Activated CD4-positive, alpha-beta T cell treated with anti-CD3 and anti-CD28 coated beads for 4 hours (primary cell): ENCODE measurements around the gene NSD2.

Experiments used
- DNase-seq, 2 donors: peaks; one replicate each; pipeline ENCODE4 v3.0.0-alpha.2; 2020

NSD2 gene

DNA sequence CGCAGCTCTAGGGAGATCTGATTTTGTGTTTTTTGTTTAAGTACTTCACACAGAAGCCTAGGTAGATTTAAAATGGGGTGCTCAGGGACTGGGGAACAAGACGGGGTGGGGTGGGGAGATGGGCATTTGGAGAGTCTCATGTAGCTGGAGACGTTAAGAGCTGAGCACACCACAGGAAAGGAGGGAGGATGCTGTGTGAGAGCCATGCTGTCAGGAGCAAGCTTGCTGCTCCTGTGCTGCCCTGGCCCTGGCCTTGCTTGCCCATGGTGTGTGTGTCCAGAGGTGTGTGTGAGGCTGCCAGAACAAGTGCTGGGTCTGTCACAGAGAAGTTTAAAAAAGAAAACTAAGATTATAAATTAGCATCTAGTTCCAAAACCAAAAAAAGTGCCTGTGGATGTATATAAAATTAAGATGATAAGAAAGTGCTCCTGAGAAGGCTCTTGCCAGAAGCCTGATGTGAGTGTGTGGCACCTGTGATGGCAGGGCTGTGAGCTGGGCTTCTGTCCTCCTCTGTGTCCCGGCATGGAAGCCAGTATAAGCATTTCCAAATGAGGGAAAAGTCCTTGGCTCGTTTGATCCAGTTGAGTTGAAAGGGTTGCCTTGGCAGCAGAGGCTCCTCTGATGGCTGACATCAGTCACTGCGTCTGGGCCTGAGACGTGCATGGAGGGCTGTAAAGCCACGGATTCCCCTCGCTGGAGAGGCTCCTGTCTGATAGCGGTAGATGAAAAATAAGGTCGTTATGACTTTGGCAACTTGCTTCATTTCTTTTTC is 74.1 kb downstream of the NSD2 start:
- DNase-seq = no peak

DNA sequence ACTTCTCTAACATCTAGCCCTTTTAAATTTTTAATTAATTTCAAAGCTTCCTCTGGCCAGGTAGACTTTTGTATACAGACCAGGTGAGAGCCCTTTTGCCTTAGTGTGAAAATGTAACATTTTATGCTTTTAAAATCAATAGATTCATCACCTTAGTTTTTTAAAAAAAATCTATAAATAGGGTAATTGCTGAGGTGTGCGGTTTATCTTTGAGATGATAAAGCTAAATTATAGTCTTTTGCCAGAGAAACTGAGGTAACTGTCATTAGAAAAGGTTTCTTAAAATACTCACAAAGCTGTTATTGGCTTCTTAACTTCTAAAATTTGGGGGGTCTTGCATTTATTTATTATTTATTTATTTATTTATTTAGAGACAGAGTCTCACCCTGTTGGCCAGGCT is 74.7 kb downstream of the NSD2 start:
- no peak for DNase-seq

DNA sequence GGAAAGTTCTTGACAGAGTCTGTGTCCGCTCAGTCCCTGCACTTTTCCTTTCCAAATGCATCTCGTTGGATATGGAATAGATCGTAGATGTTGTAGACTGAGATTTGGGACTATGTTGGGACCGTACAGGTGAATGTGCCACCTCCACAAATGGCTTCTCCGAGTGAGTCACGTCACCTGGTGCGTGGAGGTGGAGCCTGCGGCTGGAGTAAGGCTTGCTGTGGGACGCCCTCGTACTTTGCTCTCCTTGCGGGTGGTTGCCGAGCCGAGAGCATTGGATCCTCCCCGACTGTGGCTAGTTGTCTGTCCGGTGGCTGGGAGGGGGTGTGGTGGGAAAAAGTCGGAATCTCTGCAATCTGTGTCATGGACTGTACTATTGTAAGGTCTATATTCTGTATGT is 77.0 kb downstream of the NSD2 start:
- no peak for DNase-seq

DNA sequence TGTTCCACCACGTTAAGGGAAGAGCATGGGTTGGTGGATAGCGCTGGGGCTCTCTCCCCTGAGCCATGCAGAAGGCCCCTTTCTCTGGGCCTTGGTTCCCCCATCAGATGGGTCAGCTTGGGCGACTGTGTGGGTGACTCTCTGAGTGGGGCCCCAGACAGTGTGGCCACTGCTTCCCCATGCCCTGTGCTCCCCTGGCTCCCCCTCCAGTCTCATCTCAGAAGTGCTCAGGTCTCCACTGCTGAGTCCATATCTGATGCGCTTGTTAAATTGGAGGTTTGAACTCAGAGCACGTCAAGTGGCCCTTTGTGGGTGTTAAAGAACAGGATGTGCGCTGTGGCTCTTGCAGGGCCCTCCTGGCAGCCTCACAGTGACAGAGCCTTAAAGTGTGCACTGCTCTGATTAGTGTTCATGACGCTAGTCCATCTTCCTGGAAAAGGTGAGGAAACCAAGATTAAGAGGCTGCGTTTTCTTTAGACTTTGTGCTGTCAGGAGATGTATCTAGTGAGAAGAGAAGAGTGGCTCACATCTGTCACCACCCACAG is 77.8 kb downstream of the NSD2 start:
- DNase-seq = no peak

DNA sequence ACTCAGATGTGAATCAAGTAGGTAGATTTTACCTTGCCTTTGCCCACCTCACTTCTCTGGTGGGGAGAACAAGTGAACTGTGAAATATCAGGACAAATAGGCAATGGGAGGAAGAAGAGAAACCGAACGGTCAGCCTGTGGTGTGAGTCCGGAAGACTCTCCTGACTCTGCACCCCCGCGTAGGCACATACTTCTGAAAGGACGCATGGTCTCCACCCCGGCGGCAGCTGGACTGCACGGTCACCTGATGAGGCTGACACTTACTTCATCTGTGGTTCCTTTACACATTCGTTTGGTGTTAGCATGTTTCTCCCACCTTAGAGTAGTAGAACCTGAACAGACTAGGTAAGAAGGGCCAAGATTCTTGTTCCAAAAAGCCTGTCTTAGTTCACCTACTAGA is 79.2 kb downstream of the NSD2 start:
- DNase-seq = no peak

DNA sequence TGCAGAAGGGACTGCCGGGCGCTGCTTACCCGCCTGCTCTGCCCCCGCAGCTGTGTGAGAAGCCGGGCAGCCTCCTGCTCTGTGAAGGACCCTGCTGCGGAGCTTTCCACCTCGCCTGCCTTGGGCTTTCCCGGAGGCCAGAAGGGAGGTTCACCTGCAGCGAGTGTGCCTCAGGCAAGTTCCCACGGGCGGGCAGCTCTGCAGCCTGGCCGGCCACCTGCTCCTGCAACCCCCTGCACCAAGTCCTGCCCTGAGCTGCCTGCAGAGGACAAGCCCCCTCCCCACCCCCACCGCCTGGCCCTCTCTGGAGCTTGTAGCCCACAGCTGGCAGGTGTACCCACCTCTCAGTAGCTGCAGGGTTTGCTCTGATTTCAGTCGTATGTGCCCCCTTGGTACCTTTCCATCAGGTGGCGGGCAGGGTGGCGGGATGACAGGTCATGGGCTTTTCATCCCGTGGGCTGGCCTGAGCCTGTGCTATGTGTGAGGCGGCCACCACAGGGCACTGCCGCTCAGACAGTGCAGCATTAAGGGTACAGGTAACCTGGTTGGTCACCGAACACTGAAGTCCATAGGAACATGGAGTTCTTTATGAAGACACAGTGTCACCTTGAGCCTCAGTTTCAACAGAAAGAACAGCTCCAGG is 81.0 kb downstream of the NSD2 start:
- DNase-seq = no peak

DNA sequence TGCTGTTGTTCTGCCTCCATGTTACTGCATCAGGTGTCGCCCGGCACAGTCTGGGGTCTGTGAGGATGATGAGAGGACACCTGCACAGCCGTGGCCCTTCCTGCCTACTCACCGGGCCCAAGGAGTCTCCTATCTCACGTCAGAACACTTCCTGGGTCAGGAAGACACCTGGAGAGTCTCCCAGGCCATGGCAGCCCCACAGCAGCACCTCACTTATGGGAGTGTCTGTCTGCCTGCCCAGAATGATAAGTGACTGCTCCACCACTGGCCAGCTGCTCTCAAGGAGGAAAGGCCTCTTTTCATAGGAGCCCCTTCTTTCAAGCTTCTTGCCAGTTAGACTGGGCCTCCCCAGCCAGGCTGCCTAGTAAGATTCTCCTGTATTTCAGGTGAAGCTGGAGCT is 81.5 kb downstream of the NSD2 start:
- DNase-seq = no peak

DNA sequence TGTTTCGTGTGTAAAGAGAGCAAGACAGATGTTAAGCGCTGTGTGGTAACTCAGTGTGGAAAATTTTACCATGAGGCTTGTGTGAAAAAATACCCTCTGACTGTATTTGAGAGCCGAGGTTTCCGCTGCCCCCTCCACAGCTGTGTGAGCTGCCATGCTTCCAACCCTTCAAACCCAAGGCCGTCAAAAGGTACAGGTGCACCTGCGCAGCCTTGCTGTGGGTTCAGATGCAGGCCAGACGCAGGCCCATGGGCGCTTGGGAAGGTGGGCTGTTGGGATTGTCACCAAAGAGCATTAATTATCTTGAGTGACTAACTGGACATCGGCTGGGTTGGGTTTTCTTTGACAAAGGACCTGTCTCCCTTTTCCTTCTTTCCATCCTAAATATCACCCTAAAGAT is 82.1 kb downstream of the NSD2 start:
- DNase-seq = no peak

DNA sequence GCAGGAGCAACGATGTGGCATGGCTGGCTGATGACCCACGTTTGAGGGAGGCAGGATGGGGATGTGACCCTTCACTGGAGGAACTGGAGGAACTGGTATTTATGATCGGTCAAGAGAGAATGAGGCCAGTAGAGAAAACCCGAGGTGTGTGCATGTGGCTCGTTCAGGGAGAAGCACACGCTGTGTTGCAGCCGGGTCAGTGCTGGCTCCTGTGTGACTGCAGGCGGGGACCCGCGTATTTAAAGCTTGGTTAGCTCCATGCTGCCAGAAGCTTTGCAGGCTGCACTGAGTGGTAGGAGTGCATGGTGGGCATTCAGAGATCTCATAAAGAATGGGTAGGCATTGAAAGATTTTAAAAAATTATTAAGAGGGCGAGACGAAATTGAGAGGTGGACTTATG is 85.4 kb downstream of the NSD2 start:
- no peak for DNase-seq

DNA sequence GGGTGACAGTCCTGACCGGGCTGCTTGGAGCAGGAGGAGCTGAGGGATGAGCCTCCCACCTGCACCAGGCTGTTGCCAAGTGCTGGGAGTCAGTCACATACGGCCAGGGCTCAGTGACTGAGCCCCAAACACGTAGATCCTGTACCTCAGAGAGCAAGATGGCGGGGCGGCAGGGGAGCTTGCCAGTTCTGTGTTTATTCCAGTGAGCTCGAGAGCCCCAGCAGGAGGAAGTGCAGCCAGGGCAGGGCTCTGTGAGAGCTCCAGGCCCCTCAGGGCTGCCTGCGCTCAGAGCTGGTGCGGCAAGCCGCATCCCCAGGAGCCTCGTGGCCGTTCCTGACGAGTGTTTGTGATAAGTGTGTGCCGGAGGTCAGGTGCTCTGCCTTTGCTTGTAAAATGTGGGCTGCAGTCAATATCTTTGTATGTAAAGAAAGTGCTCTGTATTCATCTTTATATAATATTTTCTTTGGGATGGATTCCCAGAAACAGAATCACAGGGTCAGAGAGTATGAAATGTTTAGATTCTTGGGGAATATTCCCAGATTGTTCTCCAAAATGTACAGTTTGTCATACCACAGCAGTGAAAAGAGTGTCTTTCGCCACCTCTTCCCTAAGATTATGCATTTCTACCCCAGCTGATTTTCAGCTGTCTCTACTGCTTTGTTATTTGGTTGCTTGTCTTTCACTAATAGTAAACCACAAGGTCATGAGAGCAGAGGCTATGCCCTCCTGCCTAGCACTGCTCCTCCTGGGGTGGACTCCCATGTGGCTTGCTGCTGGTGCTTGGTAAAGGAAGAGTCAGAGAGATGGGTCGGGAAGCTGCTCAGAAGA is 87.3 kb downstream of the NSD2 start:
- no peak for DNase-seq

DNA sequence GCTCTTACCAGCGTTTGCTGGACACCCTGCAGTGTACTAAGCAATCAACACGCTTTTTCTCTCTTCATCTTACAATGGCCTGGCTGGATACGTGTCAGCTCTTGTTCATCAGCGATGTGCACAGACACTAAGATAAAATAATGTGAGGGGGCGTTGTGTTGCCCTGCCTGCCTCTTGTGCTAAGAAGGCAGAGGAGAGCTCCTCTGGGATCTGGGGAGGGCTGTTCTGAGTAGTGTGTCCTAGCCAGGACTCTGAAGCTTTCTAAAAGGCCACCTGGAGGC is 87.9 kb downstream of the NSD2 start:
- DNase-seq = no peak

DNA sequence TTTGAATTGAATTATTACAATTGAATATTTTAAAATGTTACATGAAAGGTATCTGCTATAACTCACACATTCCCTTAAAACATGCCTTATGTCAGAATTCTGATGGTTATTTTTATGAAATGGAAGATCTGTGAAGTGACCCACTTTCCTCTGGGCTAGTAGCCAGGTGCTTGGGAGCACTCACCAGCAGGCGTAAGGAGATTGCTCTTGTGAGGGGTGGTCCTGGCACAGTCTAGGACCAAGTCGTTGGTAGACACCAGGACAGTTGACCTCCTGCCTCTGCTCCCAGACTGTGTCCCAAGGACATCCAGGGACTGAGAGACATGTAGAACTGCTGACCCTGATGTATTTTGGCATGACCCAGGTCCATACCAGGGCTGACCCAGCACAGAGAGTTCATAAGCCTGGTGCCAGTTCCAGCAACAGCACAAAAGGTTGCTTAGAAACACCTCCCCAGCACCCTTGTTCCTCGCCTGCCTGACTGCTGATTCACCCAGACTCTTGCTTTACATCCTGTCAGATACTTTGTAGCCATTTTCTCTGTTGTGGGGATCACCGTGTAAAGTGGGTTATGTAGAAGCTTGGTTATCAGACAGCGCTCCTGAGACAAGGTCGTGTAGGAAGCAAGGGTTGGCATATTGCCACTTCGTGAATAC is 89.1 kb downstream of the NSD2 start:
- DNase-seq = no peak

DNA sequence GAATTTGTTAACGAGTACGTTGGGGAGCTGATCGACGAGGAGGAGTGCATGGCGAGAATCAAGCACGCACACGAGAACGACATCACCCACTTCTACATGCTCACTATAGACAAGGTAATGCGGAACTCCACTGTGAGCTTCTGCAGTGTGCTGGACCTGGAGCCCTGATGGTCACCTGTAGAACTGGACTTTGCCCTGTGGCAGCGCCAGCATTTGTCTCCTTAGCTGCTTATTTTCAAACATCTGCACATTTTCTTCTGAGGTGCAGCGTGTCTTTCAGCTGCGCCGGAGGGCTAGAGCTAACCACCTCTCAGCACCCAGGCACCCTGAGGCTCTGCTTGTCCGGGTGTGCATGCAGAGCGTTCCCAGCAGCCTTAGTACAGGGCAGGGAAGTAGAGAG is 89.8 kb downstream of the NSD2 start:
- DNase-seq = no peak

DNA sequence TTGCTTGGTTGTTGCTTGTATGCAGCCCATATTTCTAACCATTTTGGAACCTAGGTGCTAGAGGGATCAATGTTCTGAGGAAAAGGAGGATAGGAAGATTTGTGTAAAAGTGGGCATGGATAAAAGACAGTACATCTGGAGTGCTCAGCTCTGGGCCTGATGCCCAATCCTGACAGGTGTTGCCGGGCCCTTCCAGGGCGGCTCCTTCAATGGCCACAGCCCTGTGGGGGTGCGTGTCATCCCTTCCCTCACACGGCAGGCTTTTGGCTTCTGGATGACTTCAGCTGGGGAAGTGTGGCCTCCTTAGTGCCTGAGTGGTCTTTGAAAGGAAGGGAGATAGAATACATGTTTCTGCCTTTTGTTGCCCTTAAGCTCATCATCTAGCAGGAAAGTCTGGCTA is 90.4 kb downstream of the NSD2 start:
- DNase-seq = no peak

DNA sequence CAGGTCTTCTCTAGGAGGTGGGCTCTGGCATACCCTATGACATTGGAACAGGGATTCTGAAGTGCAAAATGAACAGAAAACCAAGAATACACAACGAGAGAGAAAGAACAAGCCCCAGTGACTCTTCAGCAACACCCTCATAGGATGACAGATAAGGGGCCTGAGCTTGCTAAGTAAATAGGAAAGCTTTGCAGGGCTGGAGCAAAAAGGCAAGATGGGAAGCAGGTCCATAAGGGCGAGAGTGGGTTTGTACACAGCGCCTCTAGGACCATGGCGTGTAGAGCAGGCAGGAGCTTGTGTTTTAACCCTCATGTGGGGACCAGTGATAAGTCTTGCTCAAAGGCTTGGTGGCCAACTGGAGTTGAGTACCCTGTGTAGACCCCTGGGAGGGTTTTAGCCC is 91.8 kb downstream of the NSD2 start:
- no peak for DNase-seq

DNA sequence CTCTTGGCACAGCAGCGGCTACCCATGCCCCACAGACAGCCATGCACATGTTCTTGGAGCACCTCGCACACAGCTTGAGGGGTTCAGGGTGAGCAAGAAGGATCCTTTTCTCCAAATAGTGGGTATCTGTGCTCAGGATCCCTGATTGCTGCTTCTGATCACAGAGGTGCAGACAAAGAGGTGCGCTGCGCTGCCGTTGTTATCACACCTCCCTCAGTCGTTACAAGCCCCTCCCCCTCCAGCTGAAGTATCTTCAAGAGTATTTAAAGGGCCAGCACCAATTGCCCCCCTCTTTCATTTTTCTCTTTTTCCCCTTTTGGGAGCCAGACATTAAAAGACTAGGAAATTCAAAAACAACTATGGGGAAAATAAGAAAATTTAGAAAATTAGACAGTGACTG is 93.2 kb downstream of the NSD2 start:
- no peak for DNase-seq

DNA sequence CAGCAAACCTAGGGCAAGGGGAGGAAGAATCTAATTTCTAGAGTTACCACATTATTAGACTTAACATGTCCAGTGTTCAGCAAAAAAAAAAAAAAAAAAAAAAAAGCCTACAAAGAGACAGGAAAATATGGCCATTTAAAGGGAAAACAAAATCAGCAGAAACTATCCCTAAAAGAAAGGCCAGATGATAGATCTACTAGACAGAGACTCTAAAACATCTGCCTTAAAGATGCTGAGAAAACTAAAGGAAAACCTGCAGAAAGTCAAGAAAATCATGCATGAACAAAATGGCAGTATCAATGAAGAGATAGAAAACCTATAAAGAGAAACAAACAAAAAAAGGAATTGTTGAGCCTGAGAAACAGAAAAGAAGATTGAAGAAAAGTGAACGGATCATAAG is 93.8 kb downstream of the NSD2 start:
- no peak for DNase-seq

DNA sequence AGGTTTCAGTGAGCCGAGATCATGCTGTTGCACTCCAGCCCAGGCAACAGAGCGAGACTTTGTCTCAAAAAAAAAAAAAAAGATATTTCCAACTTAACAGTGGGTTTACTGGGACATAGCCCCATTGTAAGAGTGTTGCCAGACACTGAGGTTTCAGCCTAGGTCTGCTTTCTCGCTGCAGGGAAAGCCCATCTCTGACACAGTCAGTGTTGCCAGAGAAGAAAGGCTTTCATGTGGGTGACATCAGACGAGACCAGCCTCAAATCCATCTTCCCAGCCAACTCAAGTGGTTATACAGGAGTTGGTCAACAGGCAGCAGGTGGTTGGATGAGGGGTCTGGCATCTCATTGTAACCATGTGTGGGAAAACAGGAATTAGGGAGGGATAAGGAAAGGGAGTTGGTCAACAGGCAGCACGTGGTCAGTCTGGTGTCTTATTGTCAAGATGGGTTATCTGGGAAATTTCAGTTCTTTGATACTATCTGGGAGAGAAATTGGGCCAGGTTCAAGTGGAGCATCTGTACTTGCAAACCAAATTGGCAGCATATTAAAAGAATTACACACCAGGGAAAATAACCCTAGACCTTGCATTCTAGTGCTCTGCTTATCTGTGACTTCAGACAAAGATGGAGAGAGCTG is 96.4 kb downstream of the NSD2 start:
- DNase-seq = no peak

DNA sequence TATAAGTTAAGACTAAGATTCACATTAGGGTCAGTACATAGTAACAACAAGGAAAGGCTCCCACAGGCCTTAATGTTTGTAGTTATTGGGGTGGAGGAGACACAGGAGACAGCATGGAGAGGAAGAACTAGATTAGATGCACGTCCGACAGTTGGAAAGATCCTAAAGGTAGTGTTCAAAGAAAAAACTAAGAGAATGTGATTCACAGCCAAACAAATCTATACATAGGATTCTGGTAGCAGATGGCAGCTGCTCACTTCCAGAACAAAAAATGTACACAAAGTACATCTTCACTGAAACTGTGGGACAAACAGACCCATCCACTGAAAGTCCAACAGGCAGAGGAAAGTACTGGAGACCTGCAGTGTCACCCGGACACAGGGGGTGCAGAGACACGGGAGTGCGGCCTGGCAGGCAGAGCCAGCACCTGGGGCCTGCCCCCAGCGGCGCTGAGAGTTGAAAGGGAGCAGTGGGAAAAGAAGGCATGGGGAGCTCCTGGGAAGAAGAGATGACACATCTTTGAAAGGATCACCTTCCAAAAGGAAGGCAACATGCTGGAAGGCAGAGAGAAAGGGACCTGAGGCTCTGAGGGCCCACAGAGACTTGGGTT is 97.6 kb downstream of the NSD2 start:
- DNase-seq = no peak

DNA sequence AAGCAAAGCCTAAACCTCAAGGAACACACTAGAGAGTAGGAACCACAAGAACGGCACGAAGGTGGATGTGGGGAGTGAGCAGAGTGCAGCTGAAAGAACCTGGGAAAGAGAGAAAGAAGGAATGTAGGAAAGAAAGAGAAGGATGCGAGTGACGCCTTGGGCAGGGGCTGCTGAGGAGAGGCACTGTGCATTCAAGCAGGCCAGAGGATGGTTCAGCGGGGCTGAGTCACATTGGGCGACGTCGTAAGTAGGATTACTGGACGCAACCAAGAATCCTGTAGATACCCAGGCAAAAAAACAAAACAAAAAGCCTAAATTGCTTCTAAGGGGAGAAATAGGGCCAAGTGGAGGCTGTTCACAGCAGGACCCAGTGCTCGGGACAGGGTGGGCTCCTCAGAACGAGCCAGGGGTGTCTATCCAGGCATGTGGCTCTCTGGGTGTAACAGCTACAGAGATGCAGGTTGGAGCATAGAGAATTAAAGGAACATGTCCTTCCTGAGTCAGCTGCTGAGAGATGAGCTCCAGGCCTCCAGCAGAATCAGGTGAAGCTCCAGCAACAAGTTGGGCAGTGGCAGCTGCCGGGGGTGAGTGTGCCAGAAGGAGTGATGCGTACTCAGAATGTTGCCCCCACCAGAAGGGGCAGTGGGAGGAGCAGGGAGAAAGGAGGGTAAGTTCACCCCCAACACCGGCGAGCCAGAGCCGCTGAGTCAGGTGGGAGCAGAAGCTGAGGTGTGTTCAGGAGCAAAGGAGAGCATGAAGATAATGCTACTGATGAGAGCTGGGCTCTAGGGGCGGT is 98.9 kb downstream of the NSD2 start:
- DNase-seq = no peak

DNA sequence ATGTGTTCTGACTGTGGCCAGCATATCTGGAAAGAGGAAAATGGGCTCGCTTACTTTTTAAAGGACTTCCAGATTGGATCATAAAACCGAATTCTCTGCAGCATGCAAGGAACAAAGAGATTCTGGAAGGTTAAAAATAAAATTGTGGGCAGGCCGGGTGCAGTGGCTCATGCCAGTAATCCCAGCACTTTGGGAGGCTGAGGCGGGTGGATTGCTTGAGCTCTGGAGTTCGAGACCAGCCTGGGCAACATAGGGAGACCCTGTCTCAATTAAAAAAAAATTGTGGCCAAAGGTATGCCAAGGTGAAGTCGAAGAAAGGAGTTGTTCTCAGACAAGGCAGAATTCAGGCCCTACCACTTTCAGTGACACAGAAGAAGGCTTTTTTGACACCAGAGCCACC is 99.7 kb downstream of the NSD2 start:
- DNase-seq = no peak
